Neural cell (in vitro differentiated cells): Measurements from ENCODE around the gene COL23A1.

ENCODE experiments used
- EP300 ChIP-seq: fragments of 450-650 bp; conservative IDR thresholded peaks from 2 replicates; pipeline ENCODE4 v1.6.1; 2014; ENCODE audit warnings: antibody characterized with exemption, mild to moderate bottlenecking, moderate library complexity; ENCODE audit not compliant: poor library complexity, severe bottlenecking
- EZH2 ChIP-seq: fragments of 200-600, 300-800 bp; shearing (Covaris generic), sonication (generic); IDR thresholded peaks from 2 replicates; pipeline ENCODE4 v1.6.1; 2014; ENCODE audit warnings: antibody characterized with exemption, low read length, borderline replicate concordance, mild to moderate bottlenecking; ENCODE audit not compliant: insufficient read depth, poor library complexity, severe bottlenecking
- POLR2AphosphoS5 ChIP-seq: IDR thresholded peaks from 2 replicates; pipeline ENCODE4 v1.6.1; 2012
- RAD21 ChIP-seq: fragments of 450-650 bp; conservative IDR thresholded peaks from 2 replicates; pipeline ENCODE4 v1.6.1; 2014; ENCODE audit warnings: antibody characterized with exemption, mild to moderate bottlenecking, moderate library complexity
- TAF1 ChIP-seq: IDR thresholded peaks from 2 replicates; pipeline ENCODE4 v1.6.1; 2012; ENCODE audit warnings: low read depth
- TF ChIP-seq, protein P1 (sequence below): fragments of 450-650 bp; IDR thresholded peaks from 2 replicates; pipeline ENCODE4 v1.5.1; 2014; ENCODE audit warnings: antibody characterized with exemption, mild to moderate bottlenecking, moderate library complexity; ENCODE audit not compliant: poor library complexity, severe bottlenecking
- TF ChIP-seq, protein P2 (sequence below): IDR thresholded peaks from 2 replicates; pipeline ENCODE4 v1.6.1; 2012; ENCODE audit warnings: borderline replicate concordance

DNA sequence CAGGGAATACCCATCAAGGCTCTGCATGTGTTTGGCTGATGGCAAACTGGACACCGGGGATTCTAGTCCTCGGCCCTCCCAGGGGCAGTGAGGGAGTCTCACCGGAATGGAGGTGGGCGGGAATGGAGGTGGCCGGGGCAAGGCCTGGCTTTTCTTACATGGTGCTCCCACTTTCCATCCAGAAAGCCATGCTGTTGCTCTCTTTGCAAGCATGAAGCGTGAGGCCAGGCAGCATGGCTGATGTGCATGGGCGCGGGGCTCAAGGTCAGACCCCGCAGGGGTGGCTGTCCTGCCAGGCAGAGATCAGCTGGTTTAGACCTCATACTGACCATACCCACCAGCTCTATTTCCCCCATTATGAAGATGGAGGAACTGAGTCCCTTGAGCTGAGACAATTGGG lies 249.6 kb downstream of the COL23A1 start:
- TF ChIP-seq, protein P1, sequence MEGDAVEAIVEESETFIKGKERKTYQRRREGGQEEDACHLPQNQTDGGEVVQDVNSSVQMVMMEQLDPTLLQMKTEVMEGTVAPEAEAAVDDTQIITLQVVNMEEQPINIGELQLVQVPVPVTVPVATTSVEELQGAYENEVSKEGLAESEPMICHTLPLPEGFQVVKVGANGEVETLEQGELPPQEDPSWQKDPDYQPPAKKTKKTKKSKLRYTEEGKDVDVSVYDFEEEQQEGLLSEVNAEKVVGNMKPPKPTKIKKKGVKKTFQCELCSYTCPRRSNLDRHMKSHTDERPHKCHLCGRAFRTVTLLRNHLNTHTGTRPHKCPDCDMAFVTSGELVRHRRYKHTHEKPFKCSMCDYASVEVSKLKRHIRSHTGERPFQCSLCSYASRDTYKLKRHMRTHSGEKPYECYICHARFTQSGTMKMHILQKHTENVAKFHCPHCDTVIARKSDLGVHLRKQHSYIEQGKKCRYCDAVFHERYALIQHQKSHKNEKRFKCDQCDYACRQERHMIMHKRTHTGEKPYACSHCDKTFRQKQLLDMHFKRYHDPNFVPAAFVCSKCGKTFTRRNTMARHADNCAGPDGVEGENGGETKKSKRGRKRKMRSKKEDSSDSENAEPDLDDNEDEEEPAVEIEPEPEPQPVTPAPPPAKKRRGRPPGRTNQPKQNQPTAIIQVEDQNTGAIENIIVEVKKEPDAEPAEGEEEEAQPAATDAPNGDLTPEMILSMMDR, result no peak
- no peak for TF ChIP-seq POLR2AphosphoS5
- TF ChIP-seq EZH2, result no peak
- TF ChIP-seq TAF1, result no peak
- TF ChIP-seq, protein P2, sequence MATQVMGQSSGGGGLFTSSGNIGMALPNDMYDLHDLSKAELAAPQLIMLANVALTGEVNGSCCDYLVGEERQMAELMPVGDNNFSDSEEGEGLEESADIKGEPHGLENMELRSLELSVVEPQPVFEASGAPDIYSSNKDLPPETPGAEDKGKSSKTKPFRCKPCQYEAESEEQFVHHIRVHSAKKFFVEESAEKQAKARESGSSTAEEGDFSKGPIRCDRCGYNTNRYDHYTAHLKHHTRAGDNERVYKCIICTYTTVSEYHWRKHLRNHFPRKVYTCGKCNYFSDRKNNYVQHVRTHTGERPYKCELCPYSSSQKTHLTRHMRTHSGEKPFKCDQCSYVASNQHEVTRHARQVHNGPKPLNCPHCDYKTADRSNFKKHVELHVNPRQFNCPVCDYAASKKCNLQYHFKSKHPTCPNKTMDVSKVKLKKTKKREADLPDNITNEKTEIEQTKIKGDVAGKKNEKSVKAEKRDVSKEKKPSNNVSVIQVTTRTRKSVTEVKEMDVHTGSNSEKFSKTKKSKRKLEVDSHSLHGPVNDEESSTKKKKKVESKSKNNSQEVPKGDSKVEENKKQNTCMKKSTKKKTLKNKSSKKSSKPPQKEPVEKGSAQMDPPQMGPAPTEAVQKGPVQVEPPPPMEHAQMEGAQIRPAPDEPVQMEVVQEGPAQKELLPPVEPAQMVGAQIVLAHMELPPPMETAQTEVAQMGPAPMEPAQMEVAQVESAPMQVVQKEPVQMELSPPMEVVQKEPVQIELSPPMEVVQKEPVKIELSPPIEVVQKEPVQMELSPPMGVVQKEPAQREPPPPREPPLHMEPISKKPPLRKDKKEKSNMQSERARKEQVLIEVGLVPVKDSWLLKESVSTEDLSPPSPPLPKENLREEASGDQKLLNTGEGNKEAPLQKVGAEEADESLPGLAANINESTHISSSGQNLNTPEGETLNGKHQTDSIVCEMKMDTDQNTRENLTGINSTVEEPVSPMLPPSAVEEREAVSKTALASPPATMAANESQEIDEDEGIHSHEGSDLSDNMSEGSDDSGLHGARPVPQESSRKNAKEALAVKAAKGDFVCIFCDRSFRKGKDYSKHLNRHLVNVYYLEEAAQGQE, result no peak
- no peak for TF ChIP-seq EP300
- TF ChIP-seq RAD21, result no peak
